Astrocyte of the hippocampus (primary cell): ENCODE results near the gene MYOF.
"Not testable (repeated sequence)": the region's sequence is repeated elsewhere in the genome, so short reads cannot be mapped to it uniquely, and the experiment has no call there.

ENCODE experiments used
- DNase-seq: peaks from one replicate; pipeline ENCODE4 v3.0.0; 2011; ENCODE audit warnings: low read depth, low spot score

The MYOF gene

GRCh38 chr10:93393211-93393610, 88.9 kb downstream of the MYOF start:
- no peak for DNase-seq

GRCh38 chr10:93392121-93392520, 90.0 kb downstream of the MYOF start:
- no peak for DNase-seq

- DNase-seq: no peak
These were observed 91.6 kb downstream of the MYOF start for GRCh38 chr10:93390306-93391090.

GRCh38 chr10:93386631-93387369, 95.3 kb downstream of the MYOF start:
- DNase-seq: no peak

- DNase-seq: no peak
These were observed 96.8 kb downstream of the MYOF start for GRCh38 chr10:93385345-93385744.

GRCh38 chr10:93384006-93384405, 98.1 kb downstream of the MYOF start:
- DNase-seq: no peak

- DNase-seq: peak; percentile 85
These were observed 98.6 kb downstream of the MYOF start for GRCh38 chr10:93383562-93383981.

- peak; percentile 79 for DNase-seq
These were observed 102.2 kb downstream of the MYOF start for GRCh38 chr10:93379731-93380575.

GRCh38 chr10:93378997-93379730, 103.0 kb downstream of the MYOF start:
- DNase-seq: peak; percentile 28

GRCh38 chr10:93378039-93378438, 104.1 kb downstream of the MYOF start:
- no peak for DNase-seq

- peak; percentile 92 for DNase-seq
These were observed 105.5 kb downstream of the MYOF start for GRCh38 chr10:93376372-93377293.

- DNase-seq: no peak
These were observed 111.2 kb downstream of the MYOF start for GRCh38 chr10:93370961-93371360.

- DNase-seq: no peak
These were observed 112.5 kb downstream of the MYOF start for GRCh38 chr10:93369588-93370164.

- DNase-seq: no peak
These were observed 113.9 kb downstream of the MYOF start for GRCh38 chr10:93368210-93368609.

- no peak for DNase-seq
These were observed 114.5 kb downstream of the MYOF start for GRCh38 chr10:93367664-93368063.

GRCh38 chr10:93364966-93365365, 117.2 kb downstream of the MYOF start:
- DNase-seq: no peak

GRCh38 chr10:93363891-93364648, 118.1 kb downstream of the MYOF start:
- DNase-seq: peak; percentile 46

- not testable (repeated sequence) for DNase-seq
These were observed 123.7 kb downstream of the MYOF start for GRCh38 chr10:93358398-93358797.

GRCh38 chr10:93357680-93358079, 124.5 kb downstream of the MYOF start:
- peak; percentile 67 for DNase-seq
